Uterus (tissue), 2 donors: ENCODE data around the gene PLPP1.

Source experiments
- CTCF ChIP-seq, 4 experiments: fragments of 200-600 bp in 2 of 4; fragments of 450-650 bp in 2 of 4; sonication (generic) in 2 of 4; IDR thresholded peaks; one replicate each; pipeline ENCODE4 v1.5.1; 2016 to 2019; ENCODE audit warnings: antibody characterized with exemption in 4 of 4, mild to moderate bottlenecking in 2 of 4, moderate library complexity in 1 of 4
- POLR2A ChIP-seq, 2 donors: fragments of 450-650 bp; IDR thresholded peaks; one replicate each; pipeline ENCODE4 v1.6.1; 2016; ENCODE audit warnings: antibody characterized with exemption in 2 of 2, mild to moderate bottlenecking in 1 of 2, moderate library complexity in 1 of 2

GRCh38 chr5:55535199-55535905 is 588 bp upstream of the PLPP1 start:
- TF ChIP-seq CTCF (IDR thresholded peaks at IDR 0.05): peak in 2 of 4 experiments; percentile 10 to 12
- no peak for TF ChIP-seq POLR2A (IDR thresholded peaks at IDR 0.05)
